Mucosa of stomach (tissue), 1 donor: ENCODE results near the gene TRABD2A.
A peak's percentile ranks its signal among the peaks of the same experiment; 100 is the strongest.

ENCODE experiments used
- H3K27me3 ChIP-seq: one replicate; pipeline ENCODE4 v1.7.0; 2013; ENCODE audit warnings: mild to moderate bottlenecking, low read length; ENCODE audit not compliant: control insufficient read depth, insufficient read depth
- H3K36me3 ChIP-seq: one replicate; pipeline ENCODE4 v1.7.0; 2013; ENCODE audit warnings: low read length; ENCODE audit not compliant: control insufficient read depth, insufficient read depth
- H3K4me1 ChIP-seq: one replicate; pipeline ENCODE4 v1.7.0; 2013; ENCODE audit warnings: mild to moderate bottlenecking, low read length; ENCODE audit not compliant: control insufficient read depth, insufficient read depth
- H3K4me3 ChIP-seq: one replicate; pipeline ENCODE4 v1.7.0; 2013; ENCODE audit warnings: low read length
- H3K9ac ChIP-seq: one replicate; pipeline ENCODE4 v1.7.0; 2013; ENCODE audit warnings: mild to moderate bottlenecking, low read length, moderate library complexity
- H3K9me3 ChIP-seq: one replicate; pipeline ENCODE4 v1.7.0; 2013; ENCODE audit warnings: mild to moderate bottlenecking, low read length, moderate library complexity; ENCODE audit not compliant: control insufficient read depth
- donor health status: Pancreatic carcinoma.

TRABD2A gene

DNA sequence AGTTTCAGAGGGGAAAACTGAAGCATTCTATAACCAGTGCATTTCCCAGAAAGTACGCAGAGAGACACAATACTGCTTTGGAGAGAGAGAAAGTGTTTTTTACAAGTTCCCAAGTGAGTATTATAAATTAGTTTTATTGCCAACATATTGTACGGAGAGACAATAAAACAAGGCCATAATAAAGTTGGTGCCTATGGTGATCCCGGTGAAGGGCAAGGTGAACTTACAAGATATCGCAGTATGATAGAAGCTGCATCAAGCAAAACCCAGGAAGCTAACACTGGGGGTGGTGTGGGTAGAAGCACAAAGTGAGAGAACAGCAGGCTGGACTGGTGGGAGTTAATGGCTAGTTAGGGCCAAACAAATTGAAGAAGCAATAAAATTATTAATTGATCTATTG is 32.1 kb upstream of the TRABD2A start:
- Histone ChIP-seq H3K9me3 (no peaks in the 10 kb centered on the region), H3K4me3 (no peak overlapping the region), H3K4me1 (no peaks in the 10 kb centered on the region), H3K36me3 (no peaks in the 10 kb centered on the region), H3K9ac (no peak overlapping the region), H3K27me3 (no peaks in the 10 kb centered on the region)

- Histone ChIP-seq H3K27me3 (no peaks in the 10 kb centered on the region), H3K36me3 (no peaks in the 10 kb centered on the region), H3K9me3 (no peaks in the 10 kb centered on the region), H3K9ac (no peak overlapping the region), H3K4me1 (peaks cover 10% of the 10 kb centered on the region), H3K4me3 (no peak overlapping the region)
These were observed 30.3 kb upstream of the TRABD2A start for GRCh38 chr2:84911135-84911678.

GRCh38 chr2:84908948-84909713 is 28.2 kb upstream of the TRABD2A start:
- H3K4me1 ChIP-seq, result peaks cover 14% of the 10 kb centered on the region
- no peaks in the 10 kb centered on the region for H3K36me3 ChIP-seq
- H3K27me3 ChIP-seq, result no peaks in the 10 kb centered on the region
- no peaks in the 10 kb centered on the region for H3K9me3 ChIP-seq
- no peak overlapping the region for H3K4me3 ChIP-seq
- H3K9ac ChIP-seq, result no peak overlapping the region

- peak overlapping the region; percentile 85 for H3K4me3 ChIP-seq
- H3K9ac ChIP-seq, result peak overlapping the region; percentile 94
- no peaks in the 10 kb centered on the region for H3K27me3 ChIP-seq
- no peaks in the 10 kb centered on the region for H3K36me3 ChIP-seq
- no peaks in the 10 kb centered on the region for H3K9me3 ChIP-seq
- H3K4me1 ChIP-seq, result peaks cover 14% of the 10 kb centered on the region
These were observed 26.2 kb upstream of the TRABD2A start for GRCh38 chr2:84906900-84907714.

DNA sequence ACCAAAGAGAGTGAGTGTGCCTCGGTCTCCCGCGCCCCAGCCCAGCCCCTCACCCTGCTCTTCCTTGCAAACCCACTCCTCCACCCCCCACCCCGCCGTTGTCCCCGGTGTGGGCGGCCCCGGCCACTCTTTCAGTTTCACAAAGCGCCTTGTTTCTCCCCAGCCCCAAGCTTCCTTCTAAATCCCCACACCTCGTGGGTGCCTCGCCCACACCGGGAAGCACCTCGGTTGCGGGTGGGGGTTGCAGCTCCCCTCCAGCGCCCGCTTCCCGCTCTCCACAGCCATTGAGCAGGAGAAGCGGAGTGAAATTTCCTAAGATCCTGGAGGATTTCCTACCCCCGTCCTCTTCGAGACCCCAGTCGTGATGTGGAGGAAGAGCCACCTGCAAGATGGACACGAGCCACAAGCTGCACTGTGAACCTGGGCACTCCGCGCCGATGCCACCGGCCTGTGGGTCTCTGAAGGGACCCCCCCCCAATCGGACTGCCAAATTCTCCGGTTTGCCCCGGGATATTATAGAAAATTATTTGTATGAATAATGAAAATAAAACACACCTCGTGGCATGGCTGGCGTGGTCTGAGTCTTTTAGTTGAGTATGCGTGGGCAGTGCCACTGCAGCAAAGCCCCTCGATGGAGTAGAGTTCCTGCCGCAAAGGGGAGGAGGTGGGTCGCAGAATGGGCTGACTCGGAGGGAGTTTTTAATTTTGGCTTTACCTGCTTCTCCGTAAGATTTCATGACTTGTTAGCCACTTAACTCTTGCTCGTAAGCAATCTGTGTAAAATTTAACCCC is 25.4 kb upstream of the TRABD2A start:
- Histone ChIP-seq H3K27me3 (no peaks in the 10 kb centered on the region), H3K9ac (peak overlapping the region; percentile 94), H3K4me3 (peak overlapping the region; percentile 85), H3K9me3 (no peaks in the 10 kb centered on the region), H3K4me1 (peaks cover 14% of the 10 kb centered on the region), H3K36me3 (no peaks in the 10 kb centered on the region)

- Histone ChIP-seq H3K9me3 (no peaks in the 10 kb centered on the region), H3K4me1 (peaks cover 14% of the 10 kb centered on the region), H3K9ac (peak within 1 kb of the TSS; percentile 94), H3K4me3 (peak within 1 kb of the TSS; percentile 85), H3K36me3 (no peaks in the 10 kb centered on the region), H3K27me3 (no peaks in the 10 kb centered on the region)
These were observed 24.6 kb upstream of the TRABD2A start, which contains the start of gene TMSB10 for GRCh38 chr2:84905181-84906107. Gene TMSB10 (plus strand): TSS chr2:84905656.

DNA sequence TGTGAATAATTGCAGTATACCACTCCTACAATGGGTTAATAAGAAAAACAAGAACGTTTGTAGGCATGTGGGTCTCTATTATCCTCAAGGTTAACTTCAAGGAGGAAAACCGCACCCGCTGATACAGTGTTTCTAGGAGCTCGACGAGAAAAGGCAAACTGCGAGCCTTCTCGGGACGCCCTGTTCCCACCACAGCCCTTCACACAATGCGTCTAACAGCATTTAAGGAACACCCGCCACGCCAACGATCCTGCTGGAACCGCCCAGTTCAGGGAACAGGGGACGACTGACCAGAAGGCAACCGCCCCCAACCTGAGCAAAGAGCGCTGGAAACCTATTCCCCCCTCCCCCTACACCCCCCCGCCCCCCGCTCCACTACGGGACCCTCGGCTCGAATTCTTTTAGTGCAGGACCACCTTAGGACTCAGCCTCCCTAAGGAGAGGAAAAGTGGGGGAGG is 23.9 kb upstream of the TRABD2A start:
- Histone ChIP-seq H3K36me3 (no peaks in the 10 kb centered on the region), H3K4me3 (peak overlapping the region; percentile 52), H3K9ac (peak overlapping the region; percentile 94), H3K4me1 (peaks cover 14% of the 10 kb centered on the region), H3K9me3 (no peaks in the 10 kb centered on the region), H3K27me3 (no peaks in the 10 kb centered on the region)

DNA sequence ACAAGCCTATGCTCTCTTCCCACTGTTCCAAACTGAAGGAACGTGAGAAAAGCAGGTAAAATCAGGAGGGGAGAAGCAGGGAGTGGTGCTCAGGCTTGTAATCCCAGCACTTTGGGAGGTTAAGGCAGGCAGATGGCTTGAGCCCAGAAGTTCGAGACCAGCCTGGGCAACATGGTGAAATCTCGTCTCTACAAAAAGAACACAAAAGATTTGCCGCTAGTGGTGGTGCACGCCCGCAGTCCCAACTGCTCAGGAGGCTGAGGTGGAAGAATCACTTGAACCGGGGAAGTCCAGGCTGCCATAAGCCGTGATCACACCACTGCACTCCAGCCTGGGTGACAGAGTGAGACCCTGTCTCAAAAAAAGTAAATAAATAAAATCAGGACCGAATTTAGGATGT is 23.3 kb upstream of the TRABD2A start:
- Histone ChIP-seq H3K4me1 (peaks cover 14% of the 10 kb centered on the region), H3K9me3 (no peaks in the 10 kb centered on the region), H3K36me3 (no peaks in the 10 kb centered on the region), H3K9ac (no peak overlapping the region), H3K4me3 (no peak overlapping the region), H3K27me3 (no peaks in the 10 kb centered on the region)

- no peak overlapping the region for H3K9ac ChIP-seq
- H3K9me3 ChIP-seq, result no peaks in the 10 kb centered on the region
- H3K4me3 ChIP-seq, result no peak overlapping the region
- no peaks in the 10 kb centered on the region for H3K27me3 ChIP-seq
- H3K36me3 ChIP-seq, result no peaks in the 10 kb centered on the region
- H3K4me1 ChIP-seq, result peaks cover 17% of the 10 kb centered on the region
These were observed 21.6 kb upstream of the TRABD2A start for GRCh38 chr2:84902526-84902925.

DNA sequence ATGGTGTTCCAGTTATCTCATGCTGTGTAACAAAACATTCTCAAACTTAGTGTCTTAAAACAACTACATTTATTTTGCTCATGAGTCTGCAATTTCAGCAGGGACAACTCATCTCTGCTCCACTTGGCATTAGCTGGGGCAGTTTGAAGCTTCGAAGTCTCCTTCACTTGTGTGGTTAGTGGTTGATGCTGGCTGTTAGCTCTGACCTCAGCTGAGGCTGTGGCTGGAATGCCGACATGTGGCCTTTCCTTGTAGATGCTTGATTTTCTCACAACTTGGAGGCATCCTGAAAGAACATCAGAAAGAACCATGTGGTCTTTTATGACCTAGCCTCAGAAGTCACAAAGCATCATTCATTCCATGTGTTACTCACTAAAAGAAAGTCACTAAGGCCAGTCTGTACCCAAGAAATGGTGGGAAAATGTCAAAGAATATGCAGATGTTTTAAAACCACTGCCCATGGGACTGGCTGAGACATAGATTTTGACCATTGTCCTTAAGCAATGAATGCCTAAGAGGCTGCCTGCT is 20.8 kb upstream of the TRABD2A start:
- no peak overlapping the region for H3K4me3 ChIP-seq
- no peaks in the 10 kb centered on the region for H3K36me3 ChIP-seq

DNA sequence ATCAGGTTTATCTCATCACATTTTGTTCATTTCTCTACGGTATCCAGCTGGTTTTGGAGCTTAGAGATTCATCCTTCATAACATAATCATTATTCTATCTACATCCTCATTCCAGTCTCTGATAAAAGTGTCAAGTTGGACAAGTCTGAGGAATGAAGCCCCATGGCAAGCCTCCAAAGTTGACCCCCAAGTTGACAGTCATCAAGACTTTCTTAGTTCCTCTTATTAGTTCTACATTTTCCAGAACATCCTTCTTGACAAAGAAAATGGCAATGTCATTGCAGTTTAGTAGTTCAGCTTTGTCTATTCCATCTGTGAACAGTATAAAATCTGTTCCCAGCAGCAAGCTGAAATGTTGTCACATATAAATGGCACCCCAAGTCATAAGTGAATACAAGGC is 20.1 kb upstream of the TRABD2A start:
- H3K36me3 ChIP-seq, result no peaks in the 10 kb centered on the region
- H3K4me1 ChIP-seq, result peaks cover 9% of the 10 kb centered on the region
- H3K9me3 ChIP-seq, result no peaks in the 10 kb centered on the region
- H3K4me3 ChIP-seq, result no peak overlapping the region
- H3K9ac ChIP-seq, result no peak overlapping the region
- no peaks in the 10 kb centered on the region for H3K27me3 ChIP-seq

More for the DNA sequence above, 20.8 kb upstream of the TRABD2A start:
- H3K9me3 ChIP-seq, result no peaks in the 10 kb centered on the region
- no peaks in the 10 kb centered on the region for H3K27me3 ChIP-seq
- no peak overlapping the region for H3K9ac ChIP-seq
- H3K4me1 ChIP-seq, result peaks cover 9% of the 10 kb centered on the region
